HepG2 (cell line): ENCODE data around the gene TCAP. TPM values are rescaled to one million over a fixed set of nuclear protein-coding genes. Genes with fewer than 3 reads are reported as not detected.

Source experiments
- ATAC-seq: fragments of 200-7000 bp; cut with Tn5 transposase; 3 replicates; pipeline ENCODE4 v1.9.1; 2020; ENCODE audit warnings: mild to moderate bottlenecking, moderate library complexity
- BruUV-seq: library from RNA; stranded (reverse); fragments of 400-500 nt; replicated peaks from 2 replicates; lab custom pipeline; 2021; lab: Mats Ljungman, UMichigan
- CTCF ChIA-PET: fragments of 300-600 bp; formaldehyde crosslinking; extraction: SDS; loops from one replicate; lab custom pipeline; 2021; ENCODE audit warnings: low total read pairs, inconsistent platforms, low intra/inter-chr PET ratio; lab: Yijun Ruan, JAX
- POLR2A ChIA-PET: fragments of 350-600 bp; sonication (Branson Sonifier 250); formaldehyde crosslinking; loops from one replicate; lab custom pipeline; 2020; ENCODE audit warnings: antibody characterized with exemption, inconsistent platforms; lab: Yijun Ruan, JAX
- DNase-seq: peaks from one replicate; pipeline ENCODE4 v3.0.0-alpha.2; 2015; ENCODE audit warnings: low spot score
- FAIRE-seq: peaks from 3 replicates; lab custom pipeline; 2011; peaks lifted over from hg19 to GRCh38; lab: Jason Lieb, UNC
- H2AFZ ChIP-seq: one replicate; pipeline ENCODE4 v1.6.1; 2011; ENCODE audit warnings: low read length, inconsistent platforms
- H3K27ac ChIP-seq: fragments of 300-600 bp; 3 replicates; pipeline ENCODE4 v1.8.0; 2011; ENCODE audit warnings: mixed run types, mild to moderate bottlenecking, mixed read lengths, low read length, inconsistent platforms; ENCODE audit not compliant: insufficient read depth; ENCODE audit errors: extremely low read length
- H3K27me3 ChIP-seq, 2 experiments: fragments of 200-600 bp in 1 of 2; 2 replicates in 1 of 2; 3 replicates in 1 of 2; pipeline versions ENCODE4 v1.6.0 to v1.8.0; 2011; ENCODE audit warnings: low read length in 2 of 2, mild to moderate bottlenecking in 2 of 2, moderate library complexity in 2 of 2, inconsistent platforms in 1 of 2; ENCODE audit not compliant: insufficient read depth in 2 of 2, control insufficient read depth in 1 of 2
- H3K36me3 ChIP-seq, 2 experiments: fragments of 200-600 bp in 1 of 2; replicated peaks in 1 of 2; 2 replicates in 1 of 2; 3 replicates in 1 of 2; pipeline versions ENCODE4 v1.5.1 to v1.8.0; 2011; ENCODE audit warnings: low read length in 2 of 2, inconsistent platforms in 1 of 2; ENCODE audit not compliant: insufficient read depth in 2 of 2, control insufficient read depth in 1 of 2
- H3K4me1 ChIP-seq: 2 replicates; pipeline ENCODE4 v1.5.1; 2012; ENCODE audit warnings: low read length, inconsistent platforms; ENCODE audit not compliant: insufficient read depth
- H3K4me2 ChIP-seq: 2 replicates; pipeline ENCODE4 v1.6.0; 2011; ENCODE audit warnings: low read depth, low read length, inconsistent platforms
- H3K4me3 ChIP-seq, 3 experiments: fragments of 200-600 bp in 1 of 3; sonication (generic), shearing (Covaris generic) in 1 of 3; replicated peaks in 1 of 3; 2 replicates each; pipeline ENCODE4 v1.5.1; 2011 to 2016; ENCODE audit warnings: low read length in 3 of 3, inconsistent platforms in 2 of 3, low read depth in 2 of 3, mild to moderate bottlenecking in 2 of 3, control low read depth in 1 of 3, mixed read lengths in 1 of 3; ENCODE audit not compliant: insufficient read depth in 1 of 3
- H3K79me2 ChIP-seq: one replicate; pipeline ENCODE4 v1.6.1; 2011; ENCODE audit warnings: low read length, inconsistent platforms; ENCODE audit not compliant: insufficient read depth
- H3K9ac ChIP-seq: 2 replicates; pipeline ENCODE4 v1.6.0; 2011; ENCODE audit warnings: mild to moderate bottlenecking, low read depth, low read length, inconsistent platforms; ENCODE audit not compliant: insufficient read depth
- H3K9me3 ChIP-seq: 2 replicates; pipeline ENCODE4 v1.5.1; 2012; ENCODE audit warnings: mild to moderate bottlenecking, low read length
- H4K20me1 ChIP-seq: 2 replicates; pipeline ENCODE4 v1.6.0; 2011; ENCODE audit warnings: inconsistent platforms, mild to moderate bottlenecking, low read length, moderate library complexity; ENCODE audit not compliant: insufficient read depth
- CTCF ChIP-seq: sonication (generic); formaldehyde crosslinking; IDR thresholded peaks from 2 replicates; pipeline ENCODE4 v1.5.0; 2020; ENCODE audit warnings: mild to moderate bottlenecking, missing genetic modification reagents, moderate library complexity
- FOXA3 ChIP-seq: IDR thresholded peaks from 2 replicates; pipeline ENCODE4 v1.6.1; 2016; ENCODE audit warnings: missing genetic modification reagents, missing compliant biosample characterization
- FOXJ3 ChIP-seq: sonication (generic); formaldehyde crosslinking; IDR thresholded peaks from 2 replicates; pipeline ENCODE4 v1.4.0; 2020; ENCODE audit warnings: missing genetic modification reagents, mild to moderate bottlenecking, borderline replicate concordance
- HES4 ChIP-seq: sonication (generic); formaldehyde crosslinking; IDR thresholded peaks from 2 replicates; pipeline ENCODE4 v1.9.0; 2021; ENCODE audit warnings: mild to moderate bottlenecking, missing genetic modification reagents, borderline replicate concordance
- NKX3-1 ChIP-seq: sonication (generic); formaldehyde crosslinking; IDR thresholded peaks from 2 replicates; pipeline ENCODE4 v1.5.0; 2020; ENCODE audit warnings: missing genetic modification reagents
- SETDB1 ChIP-seq: sonication (generic); formaldehyde crosslinking; IDR thresholded peaks from 2 replicates; pipeline ENCODE4 v1.5.1; 2020; ENCODE audit warnings: missing genetic modification reagents, mild to moderate bottlenecking, borderline replicate concordance
- SNAPC2 ChIP-seq: sonication (generic); formaldehyde crosslinking; IDR thresholded peaks from 2 replicates; pipeline ENCODE4 v1.8.1; 2022; ENCODE audit warnings: mild to moderate bottlenecking, missing genetic modification reagents
- ZNF142 ChIP-seq: sonication (generic); formaldehyde crosslinking; IDR thresholded peaks from 2 replicates; pipeline ENCODE4 v1.4.0; 2020; ENCODE audit warnings: missing genetic modification reagents
- ZNF282 ChIP-seq: fragments of 450-650 bp; IDR thresholded peaks from 2 replicates; pipeline ENCODE4 v1.6.1; 2018; ENCODE audit not compliant: partially characterized antibody
- ZNF501 ChIP-seq: sonication (generic); formaldehyde crosslinking; IDR thresholded peaks from 2 replicates; pipeline ENCODE4 v1.5.1; 2020; ENCODE audit warnings: mild to moderate bottlenecking, moderate library complexity, missing genetic modification reagents
- ZNF598 ChIP-seq: sonication (generic); formaldehyde crosslinking; IDR thresholded peaks from 2 replicates; pipeline ENCODE4 v1.5.1; 2020; ENCODE audit warnings: mild to moderate bottlenecking, missing genetic modification reagents, borderline replicate concordance
- ZNF713 ChIP-seq: sonication (generic); formaldehyde crosslinking; IDR thresholded peaks from 2 replicates; pipeline ENCODE4 v1.4.0; 2020; ENCODE audit warnings: mild to moderate bottlenecking, missing genetic modification reagents
- WGBS: methylation state at CpG from one replicate; pipeline ENCODE4 v1.1.6; 2017; ENCODE audit warnings: low lambda C conversion rate; 5-methylcytosine and 5-hydroxymethylcytosine counted together
- in situ Hi-C: cut with HindIII; loops from 2 replicates; pipeline ENCODE4 v1.10.0; 2017; ENCODE audit warnings: low pct_unique_long_range_greater_than_20kb; ENCODE audit not compliant: extremely low pct_ligation_motif_present
- intact Hi-C: fragments of 100-400 bp; cut with micrococcal nuclease; formaldehyde crosslinking; loops from one replicate; pipeline ENCODE4 v1.10.0; 2022; ENCODE audit not compliant: unreplicated experiment
- polyA plus RNA-seq, 8 experiments: library from polyadenylated mRNA; depleted of rRNA in 3 of 8; stranded (reverse) in 7 of 8; unstranded in 1 of 8; fragments of >200 nt; fragmentation: Illumina TruSeq in 4 of 8; extraction: Trizol in 4 of 8; gene quantifications; 2 replicates each; pipeline versions ENCODE4 v1.2.1 to v1.2.3, GENCODE V29; 2011 to 2016; ENCODE audit warnings: low read depth in 4 of 8, missing spikeins in 1 of 8, mixed read lengths in 1 of 8; ENCODE audit not compliant: insufficient read depth in 1 of 8
- total RNA-seq, 5 experiments: library from RNA; depleted of rRNA; stranded (reverse); fragments of >200 nt; fragmentation: Illumina TruSeq; extraction: Trizol; gene quantifications; 2 replicates each; pipeline ENCODE4 v1.2.3, GENCODE V29; 2016; ENCODE audit warnings: low read depth in 1 of 5
- TF ChIP-seq, protein P1 (sequence below): sonication (generic); formaldehyde crosslinking; IDR thresholded peaks from 2 replicates; pipeline ENCODE4 v1.4.0; 2020; ENCODE audit warnings: missing genetic modification reagents

TCAP gene
- total and polyA plus RNA-seq, 2 of the 13 experiments (the other 11 are each of a cell fraction or from before 2014, with no cell fraction given), result 0.24 to 0.65 TPM

GRCh38 chr17:39636587-39636926 is 28.6 kb upstream of the TCAP start:
- no peak for ATAC-seq
- DNase-seq, result no peak
- Histone ChIP-seq H4K20me1 (0 out of 2 replicates have a peak, but pooled peaks cover 3% of the 10 kb centered on the region), H3K79me2 (peaks cover 37% of the 10 kb centered on the region), H3K27ac (peak overlapping the region; percentile 80), H3K4me2 (peak overlapping the region; percentile 99), H3K9me3 (no peaks in the 10 kb centered on the region), H2AFZ (peak overlapping the region; percentile 75), H3K9ac (peak overlapping the region; percentile 89), H3K36me3 (no peaks in the 10 kb centered on the region; a peak in 1 of 5 replicates), H3K4me1 (peaks cover 83% of the 10 kb centered on the region), H3K4me3 (peak overlapping the region; percentile 87 to 94 (median 88)), H3K27me3 (peaks cover 3 to 21% of the 10 kb centered on the region in 2 experiments; a peak in 3 of 5 replicates)
- BruUV-seq, result TSS peak; percentile 91
- no peak for FAIRE-seq
- POLR2A ChIA-PET, result interaction anchor here (0.8 to 2.6 kb wide), 3 partner anchors 13 to 64 kb away, joined by 3 to 7 read pairs (median 3); partner anchors contain the start of gene ERBB2
- intact Hi-C loops, result no loop called here
- CTCF ChIA-PET, result interaction anchor here (1.5 to 5.6 kb wide), 2 partner anchors 14 to 118 kb away, joined by 5 to 70 read pairs; no protein-coding TSS in a partner anchor
- WGBS, result 11% methylated on average over 6 of the region's 6 CpGs
- in situ Hi-C loops, result no loop called here
- TF ChIP-seq ZNF501 (CRISPR knock-in tag) (peak; percentile 88), CTCF (no peak), ZNF142 (CRISPR knock-in tag) (0 out of 2 replicates have a peak, but pooled peaks have one; percentile 10), FOXJ3 (CRISPR knock-in tag) (0 out of 2 replicates have a peak, but pooled peaks have one; percentile 1), NKX3-1 (CRISPR knock-in tag) (0 out of 2 replicates have a peak, but pooled peaks have one; percentile 22), SETDB1 (CRISPR knock-in tag) (0 out of 2 replicates have a peak, but pooled peaks have one; percentile 39), SNAPC2 (CRISPR knock-in tag) (0 out of 2 replicates have a peak, but pooled peaks have one; percentile 31), ZNF713 (no peak), ZNF282 (no peak), HES4 (CRISPR knock-in tag) (no peak), ZNF598 (CRISPR knock-in tag) (0 out of 2 replicates have a peak, but pooled peaks have one; percentile 16), FOXA3 (peak; percentile 5; the same call in 1 of the 2 replicates)
- TF ChIP-seq, protein P1, sequence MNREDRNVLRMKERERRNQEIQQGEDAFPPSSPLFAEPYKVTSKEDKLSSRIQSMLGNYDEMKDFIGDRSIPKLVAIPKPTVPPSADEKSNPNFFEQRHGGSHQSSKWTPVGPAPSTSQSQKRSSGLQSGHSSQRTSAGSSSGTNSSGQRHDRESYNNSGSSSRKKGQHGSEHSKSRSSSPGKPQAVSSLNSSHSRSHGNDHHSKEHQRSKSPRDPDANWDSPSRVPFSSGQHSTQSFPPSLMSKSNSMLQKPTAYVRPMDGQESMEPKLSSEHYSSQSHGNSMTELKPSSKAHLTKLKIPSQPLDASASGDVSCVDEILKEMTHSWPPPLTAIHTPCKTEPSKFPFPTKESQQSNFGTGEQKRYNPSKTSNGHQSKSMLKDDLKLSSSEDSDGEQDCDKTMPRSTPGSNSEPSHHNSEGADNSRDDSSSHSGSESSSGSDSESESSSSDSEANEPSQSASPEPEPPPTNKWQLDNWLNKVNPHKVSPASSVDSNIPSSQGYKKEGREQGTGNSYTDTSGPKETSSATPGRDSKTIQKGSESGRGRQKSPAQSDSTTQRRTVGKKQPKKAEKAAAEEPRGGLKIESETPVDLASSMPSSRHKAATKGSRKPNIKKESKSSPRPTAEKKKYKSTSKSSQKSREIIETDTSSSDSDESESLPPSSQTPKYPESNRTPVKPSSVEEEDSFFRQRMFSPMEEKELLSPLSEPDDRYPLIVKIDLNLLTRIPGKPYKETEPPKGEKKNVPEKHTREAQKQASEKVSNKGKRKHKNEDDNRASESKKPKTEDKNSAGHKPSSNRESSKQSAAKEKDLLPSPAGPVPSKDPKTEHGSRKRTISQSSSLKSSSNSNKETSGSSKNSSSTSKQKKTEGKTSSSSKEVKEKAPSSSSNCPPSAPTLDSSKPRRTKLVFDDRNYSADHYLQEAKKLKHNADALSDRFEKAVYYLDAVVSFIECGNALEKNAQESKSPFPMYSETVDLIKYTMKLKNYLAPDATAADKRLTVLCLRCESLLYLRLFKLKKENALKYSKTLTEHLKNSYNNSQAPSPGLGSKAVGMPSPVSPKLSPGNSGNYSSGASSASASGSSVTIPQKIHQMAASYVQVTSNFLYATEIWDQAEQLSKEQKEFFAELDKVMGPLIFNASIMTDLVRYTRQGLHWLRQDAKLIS, result no peak
